Hematopoietic multipotent progenitor cell treated with erythropoietin and hydrocortisone succinate and interleukin-3 and kit ligand, for 17 days (in vitro differentiated cells): ENCODE measurements around the gene AFAP1L1.
A peak's percentile ranks its signal among the peaks of the same experiment; 100 is the strongest.
"Not testable (repeated sequence)": the region's sequence is repeated elsewhere in the genome, so short reads cannot be mapped to it uniquely, and the experiment has no call there.

Experiments used
- DNase-seq: peaks from one replicate; pipeline ENCODE4 v3.0.0-alpha.2; 2015; ENCODE audit warnings: low spot score

AFAP1L1 gene

DNA sequence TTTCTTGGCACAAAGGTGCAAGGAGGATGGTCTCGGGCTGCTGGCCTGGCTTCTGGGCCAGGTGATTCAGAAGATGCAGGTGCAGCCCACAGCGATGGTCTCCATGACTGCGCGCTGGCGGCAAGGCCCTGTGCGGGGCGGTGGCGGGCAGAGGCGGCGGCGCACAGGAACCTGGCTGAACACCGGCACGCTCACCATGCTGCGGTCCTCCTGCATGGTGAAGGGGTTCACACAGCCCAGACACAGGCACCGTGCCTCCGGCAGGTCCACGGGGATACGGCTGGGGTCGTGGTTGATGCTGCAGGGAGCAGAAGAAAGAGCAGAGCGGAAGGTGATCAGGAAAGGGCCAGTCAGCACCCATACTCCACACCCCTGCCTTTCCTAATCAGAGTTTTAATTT, 102.6 kb downstream of the AFAP1L1 start:
- no peak for DNase-seq

DNA sequence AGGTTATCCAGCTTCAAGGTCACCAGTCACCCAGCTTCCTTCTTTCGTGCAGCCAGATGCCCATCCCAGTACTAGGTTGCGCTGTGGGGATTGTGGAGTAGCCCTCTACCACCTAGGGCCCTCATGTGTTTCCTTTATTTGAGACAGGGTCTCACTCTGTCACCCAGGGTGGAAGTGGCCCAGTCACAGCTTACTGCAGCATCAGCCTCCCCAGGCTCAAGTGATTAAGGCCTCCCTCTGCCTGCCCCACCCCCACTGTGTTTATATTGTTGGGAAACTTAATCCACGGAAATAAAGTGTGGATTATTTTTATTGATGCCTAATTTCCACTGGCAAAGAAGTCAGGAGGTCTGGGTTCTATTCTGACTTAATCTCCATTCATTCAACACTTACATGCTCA, 103.1 kb downstream of the AFAP1L1 start:
- no peak for DNase-seq

DNA sequence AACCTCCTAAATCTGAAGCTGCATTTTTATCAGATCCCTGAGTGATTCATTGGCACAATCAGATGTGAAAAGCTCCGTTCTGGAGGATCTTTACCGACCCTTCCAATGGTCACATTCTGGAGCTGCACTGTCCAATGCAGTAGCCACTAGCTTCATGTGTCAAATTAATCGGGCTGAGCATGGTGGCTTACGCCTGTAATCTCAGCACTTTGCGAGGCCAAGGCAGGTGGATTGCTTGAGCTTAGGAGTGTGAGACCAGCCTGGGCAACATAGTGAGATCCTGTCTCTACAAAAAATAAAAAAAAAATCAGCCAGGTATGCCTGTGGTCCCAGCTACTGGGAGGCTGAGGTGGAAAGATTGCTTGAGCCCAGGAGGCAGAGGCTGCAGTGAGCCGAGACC, 103.8 kb downstream of the AFAP1L1 start:
- DNase-seq: no peak

DNA sequence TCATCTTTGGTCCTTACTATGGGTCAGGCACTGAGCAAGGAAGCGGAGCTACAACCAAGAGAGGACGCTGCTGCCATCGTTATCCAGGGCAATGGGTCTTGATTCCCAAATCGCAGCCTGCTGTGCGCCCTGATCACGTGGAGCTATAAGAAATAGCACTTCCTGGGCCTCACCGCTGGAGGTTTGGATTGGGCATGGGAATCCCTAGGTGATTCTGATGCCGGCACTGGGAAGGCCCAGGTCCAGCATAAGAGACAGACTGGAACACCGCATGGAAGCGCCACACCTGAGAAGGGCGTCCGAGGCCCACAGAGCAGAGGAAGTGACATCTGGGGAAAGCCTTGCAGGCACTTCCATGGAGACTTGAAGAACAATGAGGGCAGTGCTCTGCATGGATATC, 104.4 kb downstream of the AFAP1L1 start:
- no peak for DNase-seq

DNA sequence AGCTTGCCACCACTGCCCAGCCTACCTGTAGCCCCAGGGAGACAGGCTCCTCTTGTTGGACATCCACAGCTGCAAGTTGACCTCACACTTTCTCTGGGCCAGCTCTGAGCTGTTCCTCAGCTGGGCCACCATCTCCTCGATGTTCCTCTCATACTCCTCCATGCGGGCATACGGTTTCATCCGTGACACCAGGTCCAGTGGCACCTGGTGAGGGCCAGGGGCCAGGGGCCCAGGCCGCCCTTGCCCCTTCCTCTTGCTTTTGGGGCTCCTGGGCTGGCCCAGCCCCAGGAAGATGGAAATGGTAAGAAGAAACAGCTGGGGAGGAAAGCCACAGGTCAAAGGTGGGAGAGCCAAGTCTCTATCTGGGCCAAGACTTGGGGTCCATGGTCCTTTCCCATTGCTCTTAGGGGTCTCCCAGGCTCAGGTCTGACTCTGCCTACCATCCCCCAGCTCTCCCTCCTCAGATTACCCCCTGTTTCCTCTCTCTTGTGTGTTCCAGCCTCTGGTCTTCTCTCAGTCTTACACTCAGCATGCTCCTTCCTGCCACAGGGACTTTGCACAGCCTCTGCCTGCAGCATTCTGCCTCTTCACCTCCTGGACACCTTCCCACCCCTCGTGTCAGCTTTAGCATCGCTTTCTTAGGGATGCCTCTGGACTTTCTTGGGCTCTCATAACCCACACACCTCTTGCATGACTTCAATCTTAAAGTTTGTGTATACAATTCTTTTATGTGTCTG, 105.2 kb downstream of the AFAP1L1 start:
- DNase-seq: no peak

DNA sequence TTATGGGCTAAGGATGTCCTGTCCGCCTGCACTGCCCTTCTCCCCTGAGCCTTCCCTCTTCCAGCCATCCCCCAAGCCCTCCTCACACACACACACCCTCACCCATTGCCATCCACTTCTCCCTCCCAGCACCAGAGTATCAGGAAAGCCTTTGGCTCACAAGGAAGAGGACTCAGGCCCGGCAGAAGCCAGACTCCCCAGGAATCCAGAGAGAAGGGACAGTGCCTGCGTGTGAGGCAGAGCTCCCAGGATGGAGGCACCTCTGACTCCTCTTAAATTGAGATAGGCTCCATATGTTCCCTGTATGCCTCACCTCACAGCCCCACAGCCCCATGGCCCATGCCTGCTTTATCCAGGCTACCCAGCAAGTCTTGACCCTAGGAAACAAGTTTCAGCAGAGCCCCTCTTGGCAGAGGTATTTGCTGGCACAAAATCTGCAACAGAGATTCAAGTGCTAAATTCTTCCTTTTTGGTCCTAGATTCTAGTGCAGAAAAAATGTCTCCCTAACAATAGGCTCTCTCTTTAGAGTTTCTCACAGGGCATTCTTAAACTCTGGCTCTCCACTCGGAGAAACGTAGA, 106.7 kb downstream of the AFAP1L1 start:
- DNase-seq: no peak

DNA sequence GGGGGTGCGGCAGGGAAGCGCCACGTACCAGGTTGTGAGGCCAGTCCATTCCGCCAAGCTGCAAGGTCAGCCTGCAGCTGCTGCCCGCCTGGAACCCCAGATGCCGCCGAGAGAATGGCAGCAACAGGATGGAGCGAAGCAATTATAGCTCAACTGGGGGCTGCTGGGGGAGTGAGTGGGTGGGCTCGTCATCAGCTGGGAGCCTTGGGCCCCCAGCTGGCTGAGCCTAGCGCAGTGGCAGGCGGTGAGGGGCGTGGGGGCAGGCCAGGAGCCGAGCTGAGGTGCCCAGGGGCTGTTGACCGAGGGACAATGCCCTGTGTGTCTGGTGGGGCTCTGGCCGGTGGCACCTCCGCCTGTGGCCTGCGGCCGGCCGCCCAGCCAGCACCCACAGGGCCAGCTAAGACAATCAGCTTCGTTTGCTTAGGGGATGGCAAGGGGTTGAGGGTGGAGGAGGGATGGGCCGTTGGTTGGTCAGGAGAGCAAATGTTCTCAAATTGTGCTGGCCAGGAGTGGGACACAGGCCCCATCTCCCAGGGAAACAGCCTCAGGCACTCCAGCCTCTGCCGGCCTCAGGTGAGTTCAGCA, 107.6 kb downstream of the AFAP1L1 start, which contains the start of gene IL17B:
Gene IL17B, minus strand, starts transcription at position 116 of the 585 bp plus-strand sequence. Its CDS starts 67 bp downstream, at position 49.
- no peak for DNase-seq

DNA sequence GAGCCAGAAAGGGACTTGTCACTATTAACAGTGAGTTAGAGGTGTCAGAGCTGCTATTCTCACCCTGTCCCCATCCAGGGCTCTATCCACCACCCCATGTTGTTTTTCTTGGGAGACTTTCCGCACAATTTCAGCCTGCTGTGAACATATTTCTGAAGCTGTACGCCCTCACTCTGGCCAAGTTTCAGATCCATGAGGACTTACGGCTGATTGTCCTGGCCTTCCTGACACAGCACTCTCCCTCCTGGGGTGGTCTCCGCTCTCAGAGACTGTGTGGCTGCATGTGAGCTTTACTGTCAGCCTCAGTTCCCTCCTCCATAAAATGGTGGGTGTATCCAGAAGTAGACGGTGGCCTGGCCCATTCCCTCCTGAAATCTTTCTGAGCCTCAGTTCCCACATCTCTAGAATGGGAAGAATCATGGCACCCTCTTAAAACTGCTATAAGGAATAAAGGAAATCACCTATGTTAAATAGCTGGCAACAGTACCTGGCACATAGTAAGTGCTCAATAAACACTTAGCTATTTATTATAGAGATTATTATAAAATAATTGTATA, 108.2 kb downstream of the AFAP1L1 start:
- no peak for DNase-seq

DNA sequence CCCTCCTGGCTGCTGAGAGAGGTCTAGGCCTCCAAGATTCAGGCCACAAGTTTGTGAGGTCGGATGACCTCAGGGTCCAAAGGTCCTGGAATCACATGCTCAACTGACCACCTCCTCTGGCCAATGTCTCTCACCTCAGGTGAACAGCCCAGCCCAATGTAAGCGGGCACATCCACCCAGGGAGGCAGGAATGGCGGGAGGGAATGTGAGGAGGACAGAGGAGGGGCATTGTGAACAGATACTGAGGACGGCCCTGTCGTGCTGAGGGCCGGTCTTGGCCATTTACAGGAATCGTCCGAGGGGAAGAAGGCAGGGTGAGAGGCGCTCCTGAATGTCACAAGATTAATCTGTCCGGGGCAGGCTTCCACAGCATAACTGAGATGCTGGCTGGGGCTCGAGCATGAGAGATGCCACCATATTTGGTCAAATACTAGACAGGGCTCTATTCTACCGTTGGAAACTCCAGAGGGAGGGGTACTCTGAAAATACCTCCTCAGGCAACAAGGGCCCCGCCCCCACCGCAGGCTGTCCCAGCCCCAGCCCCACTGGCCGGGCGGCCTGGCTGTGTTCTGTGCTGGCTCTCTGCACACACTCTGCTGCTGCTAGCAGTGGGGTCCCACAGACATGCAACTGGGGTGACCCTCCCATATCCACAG, 108.9 kb downstream of the AFAP1L1 start:
- DNase-seq: no peak

DNA sequence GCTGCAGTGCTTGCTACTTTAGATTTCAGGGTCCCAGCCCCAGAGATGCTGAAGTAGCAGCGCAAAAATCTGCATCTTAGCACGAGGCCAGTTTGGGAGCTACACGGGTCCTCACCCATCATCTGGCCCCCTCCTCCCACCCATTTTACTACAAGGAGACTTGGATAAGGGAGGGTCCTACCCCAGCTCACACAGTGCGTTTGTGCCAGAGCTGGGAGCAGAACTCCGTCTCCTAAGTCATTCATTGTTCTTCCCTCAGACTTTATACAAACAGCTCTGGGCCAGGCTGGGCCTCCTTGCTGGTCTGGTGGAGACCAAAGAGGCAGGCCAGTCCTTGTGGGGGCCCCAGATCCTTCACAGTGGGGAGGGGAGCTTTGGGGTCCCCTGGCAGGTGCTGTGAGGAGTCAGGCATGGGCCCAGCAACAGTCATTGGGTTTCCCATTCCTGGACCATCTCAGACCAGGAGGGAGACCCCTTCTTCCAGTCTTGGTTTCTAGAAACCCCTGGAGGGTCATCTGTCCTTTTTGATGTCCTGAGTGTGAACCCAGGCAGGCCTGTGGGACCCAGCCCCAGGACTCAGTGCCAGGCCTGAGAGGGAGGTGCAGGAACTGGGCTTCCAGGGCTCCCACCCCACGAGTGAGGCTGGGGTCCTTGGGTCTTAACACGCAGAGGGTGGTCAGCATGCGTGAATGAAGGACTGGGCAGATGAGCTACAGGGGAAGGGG, 109.8 kb downstream of the AFAP1L1 start:
- DNase-seq: no peak

DNA sequence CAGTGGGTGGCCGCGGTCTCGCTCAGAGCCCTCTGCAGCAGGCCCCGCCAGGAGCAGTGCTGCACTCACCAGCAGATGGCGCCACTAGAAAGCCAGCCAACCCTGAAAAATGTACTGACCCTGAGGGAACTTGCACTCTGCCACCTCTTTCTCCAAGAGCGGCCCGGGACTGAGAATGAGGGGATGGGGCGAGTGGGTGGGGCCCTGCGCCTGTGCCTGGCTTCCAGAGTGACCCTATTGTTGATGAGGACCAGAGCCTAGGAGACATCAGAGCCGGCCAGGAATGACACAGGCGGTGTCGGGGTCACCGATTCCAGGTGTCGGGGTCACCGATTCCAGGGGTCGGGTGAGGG, 110.3 kb downstream of the AFAP1L1 start:
- peak; percentile 67 for DNase-seq

DNA sequence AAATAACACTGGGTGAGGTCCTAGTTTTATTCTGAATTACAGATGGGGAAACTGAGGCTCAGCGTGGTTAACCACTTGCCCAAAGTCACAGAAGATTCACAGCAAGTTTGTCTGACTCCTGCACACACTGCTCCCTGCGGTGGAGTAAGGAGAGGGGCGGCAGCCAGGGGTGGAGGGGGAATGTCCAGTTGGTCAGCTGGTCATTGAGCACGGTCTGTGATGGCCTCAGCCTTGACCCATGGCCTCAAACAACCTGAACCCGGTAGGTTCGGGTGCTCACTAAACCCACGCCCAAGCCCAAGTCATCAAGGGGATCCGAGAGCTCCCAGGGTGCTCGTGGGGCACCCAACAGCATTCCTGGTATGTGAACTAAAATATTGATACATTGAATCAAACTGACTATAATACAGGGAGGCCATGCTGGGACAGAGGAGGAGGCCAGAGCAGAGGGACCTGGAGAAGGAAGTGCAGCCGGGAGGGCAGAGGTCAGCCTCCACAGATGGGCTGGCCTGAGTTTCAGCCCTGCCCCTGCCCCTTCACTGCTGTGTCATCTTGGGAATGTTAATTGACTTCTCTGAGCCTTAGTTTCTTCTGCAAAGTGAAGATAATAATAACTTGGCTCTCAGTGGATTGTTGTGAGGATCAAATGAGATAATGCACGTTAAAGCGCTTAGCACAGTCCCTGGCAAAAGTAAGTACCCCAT, 111.0 kb downstream of the AFAP1L1 start:
- no peak for DNase-seq

DNA sequence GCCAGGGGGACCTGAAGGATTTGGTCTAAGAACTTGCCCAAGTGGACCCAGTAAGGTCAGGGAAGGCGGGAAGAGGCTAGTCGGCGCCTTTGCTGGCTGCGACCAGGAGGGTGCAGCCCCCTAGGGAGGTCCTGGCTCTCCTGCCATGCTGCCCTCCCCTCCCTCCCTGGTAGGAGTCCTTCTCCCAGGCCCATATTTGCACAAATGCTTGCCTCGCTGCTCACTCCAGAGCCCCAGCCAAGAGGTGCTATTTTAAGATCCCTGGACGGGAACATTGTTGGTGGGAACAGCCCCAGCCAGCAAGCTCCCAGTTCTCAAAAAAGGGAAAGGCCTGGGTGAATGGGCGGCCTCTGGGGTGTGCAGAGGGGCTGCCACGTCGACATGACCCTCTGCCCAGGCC, 111.7 kb downstream of the AFAP1L1 start:
- DNase-seq: no peak

DNA sequence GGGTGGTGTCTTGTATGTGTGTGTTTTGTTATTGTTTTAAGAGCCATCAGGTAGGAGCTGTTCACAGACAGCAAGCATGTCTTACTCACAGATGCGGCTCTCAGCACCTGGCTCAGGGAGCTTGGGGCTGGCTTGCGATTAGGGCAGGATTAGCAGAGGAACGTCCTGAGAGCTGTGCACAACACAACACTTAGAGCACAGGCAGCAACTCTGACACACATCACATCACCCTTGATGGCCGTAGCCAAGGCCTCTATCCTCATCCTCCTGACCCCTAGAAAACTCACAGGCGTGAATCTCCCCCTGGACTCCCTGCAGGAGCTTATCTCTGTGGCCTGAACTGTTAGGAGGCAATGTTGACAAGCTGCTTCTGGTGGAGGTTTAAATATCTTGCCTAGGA, 114.5 kb downstream of the AFAP1L1 start:
- no peak for DNase-seq

DNA sequence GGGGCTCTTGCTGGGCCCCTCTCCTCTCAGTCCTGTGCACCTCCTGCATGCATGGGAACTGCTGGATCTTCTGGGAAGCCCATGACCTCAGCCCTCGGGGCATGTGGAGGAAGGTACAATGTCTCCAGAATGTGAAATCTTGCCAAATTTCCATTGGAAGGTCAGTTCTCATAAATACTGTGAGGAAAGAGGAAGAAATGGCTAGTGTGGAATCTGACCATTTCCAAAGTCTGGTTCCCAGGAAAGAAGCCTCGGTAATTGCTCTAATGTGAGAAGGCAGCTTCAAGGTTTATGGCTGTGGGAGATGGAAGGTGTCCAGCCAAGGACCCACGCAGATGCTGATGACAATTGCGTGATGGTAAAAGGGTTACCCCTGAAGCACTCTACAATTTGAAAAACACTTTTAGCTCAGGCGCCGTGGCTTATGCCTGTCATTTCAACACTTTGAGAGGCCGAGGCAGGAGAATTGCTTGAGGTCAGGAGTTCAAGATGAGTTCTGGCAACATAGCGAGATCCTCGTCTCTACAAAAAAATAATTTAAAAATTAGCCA, 115.5 kb downstream of the AFAP1L1 start:
- DNase-seq: no peak

DNA sequence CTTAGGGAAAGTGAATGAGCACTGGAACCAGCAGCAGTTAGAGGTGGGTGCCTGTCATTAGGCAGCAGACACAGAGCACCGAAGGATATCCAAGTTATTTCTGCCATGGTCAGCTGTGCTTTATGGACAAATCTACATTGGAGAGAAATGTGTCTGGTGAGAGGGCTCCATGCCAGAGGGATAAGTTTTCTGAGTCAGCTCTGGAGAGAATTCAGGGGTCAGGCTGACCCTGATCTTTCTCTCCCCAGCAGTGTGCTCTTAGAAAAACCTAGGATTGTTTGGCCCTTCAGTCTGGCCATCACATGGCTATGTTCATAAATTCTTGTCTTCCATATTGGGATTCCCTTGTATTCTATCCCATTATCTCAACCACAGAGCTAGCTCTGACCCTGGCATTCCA, 116.3 kb downstream of the AFAP1L1 start:
- DNase-seq: no peak

DNA sequence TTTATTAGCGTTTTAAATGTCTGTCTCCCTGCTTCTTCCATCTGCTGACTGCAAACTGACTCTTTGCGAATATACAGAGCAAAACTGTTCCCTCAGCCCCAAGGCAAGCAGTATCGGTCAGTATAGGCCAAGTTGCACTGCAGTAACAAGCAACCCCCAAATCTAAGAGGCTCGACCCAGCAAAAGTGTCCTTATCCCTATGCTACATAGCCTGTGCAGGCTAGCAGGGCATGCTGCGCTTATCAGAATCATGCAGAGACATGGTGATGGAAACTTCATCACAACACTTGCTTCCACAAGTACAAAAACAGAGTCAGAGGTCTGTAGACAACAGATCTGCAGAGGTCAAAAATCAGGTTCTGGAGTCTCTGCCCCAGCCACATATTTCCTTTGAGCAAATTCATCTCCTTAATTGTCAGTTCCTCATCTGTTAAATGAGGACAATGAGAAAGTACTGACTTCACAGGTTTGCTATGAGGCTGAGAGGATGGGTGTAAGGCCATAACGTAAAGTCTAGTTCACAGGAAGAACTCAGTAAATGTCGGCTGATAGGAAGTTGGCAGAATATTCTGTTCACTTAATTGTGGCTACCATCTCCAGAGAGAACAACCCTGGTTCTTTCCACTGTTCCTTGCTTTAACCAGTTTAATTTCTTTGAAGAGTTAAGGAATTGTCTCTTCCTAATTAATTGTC, 117.0 kb downstream of the AFAP1L1 start:
- DNase-seq: no peak

DNA sequence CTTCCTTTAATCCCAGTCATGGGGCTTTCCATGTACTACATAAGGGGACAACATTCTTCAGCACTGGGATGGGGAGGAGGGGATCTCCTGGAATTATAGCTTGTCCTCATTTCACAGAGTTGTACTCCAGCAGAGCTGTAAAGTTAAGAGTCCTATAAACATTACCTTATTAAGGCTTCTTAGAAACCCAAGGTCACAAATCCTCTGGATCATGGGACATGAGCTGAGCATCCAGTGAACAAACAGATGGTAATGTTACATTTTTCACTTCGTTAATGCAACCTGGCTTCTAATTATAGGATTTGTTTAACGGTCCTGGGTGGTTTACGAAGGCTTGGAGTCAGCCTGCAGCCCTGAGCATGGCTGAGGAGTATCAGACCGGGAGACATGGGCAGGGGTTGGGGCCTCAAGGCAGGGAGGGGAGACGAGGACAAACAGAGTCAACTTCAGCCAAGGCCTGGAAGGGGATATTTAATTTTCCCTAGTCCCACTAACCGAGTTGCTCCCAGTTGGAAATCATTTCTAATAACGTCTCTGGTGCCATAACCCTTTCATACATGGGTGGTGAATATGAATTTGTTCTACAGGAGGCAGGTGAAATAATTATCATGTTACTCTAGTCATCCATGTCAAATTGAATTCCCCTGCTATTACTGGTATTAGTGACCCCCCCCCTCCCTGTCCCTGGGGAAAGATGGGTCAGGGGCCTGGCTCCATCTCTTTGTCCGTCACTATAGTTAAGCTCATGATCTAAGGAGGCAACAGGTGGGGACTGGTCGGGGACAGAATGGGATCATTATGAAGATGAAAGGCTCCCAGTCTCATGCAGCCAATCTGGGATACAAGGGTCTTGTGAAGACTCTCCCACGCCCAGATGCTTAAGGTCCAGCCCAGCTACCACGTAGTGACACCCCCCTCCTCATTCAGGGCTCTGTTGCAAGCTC, 118.2 kb downstream of the AFAP1L1 start:
- DNase-seq: no peak

DNA sequence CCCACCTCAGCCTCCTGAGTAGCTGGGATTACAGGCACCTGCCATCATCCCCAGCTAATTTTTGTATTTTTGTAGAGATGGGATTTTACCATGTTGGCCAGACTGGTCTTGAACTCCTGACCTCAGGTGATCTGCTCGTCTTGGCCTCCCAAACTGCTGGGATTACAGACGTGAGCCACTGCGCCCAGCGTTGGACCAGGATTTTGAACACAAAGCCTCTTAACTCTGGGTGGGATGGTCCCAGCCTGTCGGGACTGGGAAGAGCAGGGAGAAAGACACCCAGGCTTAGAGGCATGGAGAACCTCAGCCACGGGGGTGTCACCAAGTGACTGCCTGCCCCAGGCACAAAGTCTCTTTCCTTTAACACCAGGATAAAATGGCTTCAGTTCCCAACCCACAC, 119.4 kb downstream of the AFAP1L1 start:
- not testable (repeated sequence) for DNase-seq
